ENCODE data around the gene SOX13. TPM values are rescaled to one million over a fixed set of nuclear protein-coding genes. Genes with fewer than 3 reads are reported as not detected.

SOX13 gene
- total RNA-seq, 1 experiment from 2014 or later, result 4.4 TPM

DNA sequence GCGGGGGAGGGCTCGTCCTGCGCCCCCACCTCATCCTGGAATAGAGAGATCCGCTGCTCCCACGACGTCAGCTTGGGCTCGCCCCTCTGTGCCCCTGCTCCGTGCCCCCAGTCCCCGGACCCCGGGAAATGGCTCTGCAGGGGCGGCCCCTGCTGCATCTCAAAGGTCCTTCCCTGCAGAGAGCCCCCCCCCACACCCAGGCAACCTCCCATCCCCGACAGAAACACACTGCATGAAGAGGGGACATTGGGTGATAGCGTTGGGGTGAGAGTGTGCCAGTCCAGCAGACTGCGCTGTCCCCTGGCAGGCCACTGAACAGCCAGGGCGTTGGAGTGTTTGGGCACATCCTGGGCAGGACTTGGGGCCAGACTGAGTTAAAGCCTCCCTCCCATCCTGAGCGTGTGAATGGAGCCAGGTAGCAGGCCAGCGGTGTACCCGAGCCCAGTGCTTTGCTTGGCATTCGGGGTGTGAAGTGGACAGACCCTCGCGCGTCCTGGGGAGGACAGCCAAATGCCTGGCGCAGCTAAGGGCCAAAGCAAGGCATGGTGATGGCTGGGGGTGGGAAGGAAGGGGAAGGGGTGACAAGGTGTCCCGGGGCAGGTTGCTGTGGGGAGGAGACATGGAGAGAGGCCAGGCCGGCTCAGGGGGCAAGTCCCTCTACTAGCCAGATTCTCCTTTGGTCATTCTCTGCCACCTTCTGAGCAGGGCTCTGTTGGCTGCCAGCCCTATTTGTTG is 79.6 kb downstream of the SOX13 start:
- DNase-seq (ENCODE audit: low read depth), result peak; percentile 9

DNA sequence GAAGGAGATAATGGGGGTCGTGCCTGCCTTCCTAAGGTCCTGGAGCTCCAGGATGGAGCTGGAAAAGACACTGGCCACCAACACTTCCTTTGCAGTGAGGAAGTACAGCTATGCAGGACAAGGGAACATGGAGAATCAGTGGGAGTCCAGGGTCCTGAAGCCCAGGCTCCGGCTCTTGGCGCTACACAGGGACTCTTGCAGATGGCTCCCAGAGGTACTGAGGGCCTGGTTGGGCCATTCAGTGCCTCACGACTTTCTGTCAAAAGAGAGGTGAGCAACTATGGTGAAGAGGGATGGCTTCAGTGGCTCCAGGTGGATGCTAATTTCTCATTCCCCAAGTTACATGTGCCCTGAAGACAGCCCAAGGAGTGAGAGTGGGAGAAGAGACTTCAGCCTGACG is 80.8 kb downstream of the SOX13 start:
- DNase-seq (ENCODE audit: low read depth), result no peak

DNA sequence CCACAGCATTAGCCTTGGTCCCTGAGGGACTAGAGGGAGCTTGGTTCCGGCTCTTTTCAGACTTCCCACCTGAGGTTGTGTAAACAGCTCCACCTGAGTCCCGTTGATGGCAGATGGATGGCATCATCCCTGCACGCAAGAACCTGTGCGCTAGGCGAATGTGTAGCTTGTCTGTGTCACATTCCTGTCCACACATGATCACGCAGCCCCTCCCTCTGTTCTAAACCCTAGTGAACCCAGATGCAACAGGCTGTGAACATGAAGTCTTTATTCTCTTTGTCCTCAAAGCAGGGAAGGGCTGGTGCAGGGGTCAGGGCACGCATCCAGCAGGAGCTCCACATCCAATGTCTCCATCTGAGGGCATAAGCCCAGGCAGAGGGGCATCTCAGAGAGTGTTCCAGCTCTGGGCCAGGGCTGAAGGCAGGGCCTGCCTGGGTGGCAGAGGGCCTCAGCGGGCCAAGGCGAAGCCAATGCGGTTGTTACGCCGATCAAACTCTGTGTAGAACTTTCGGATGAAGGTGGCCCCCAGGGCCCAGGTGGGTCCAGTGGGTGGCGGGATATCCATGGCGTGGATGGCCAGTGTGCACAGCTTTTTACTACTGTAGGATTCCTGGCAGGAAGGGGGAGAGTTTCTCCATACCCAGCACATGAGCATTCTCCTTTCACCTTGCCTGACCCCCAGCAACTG is 81.8 kb downstream of the SOX13 start:
- DNase-seq (ENCODE audit: low read depth), result no peak

DNA sequence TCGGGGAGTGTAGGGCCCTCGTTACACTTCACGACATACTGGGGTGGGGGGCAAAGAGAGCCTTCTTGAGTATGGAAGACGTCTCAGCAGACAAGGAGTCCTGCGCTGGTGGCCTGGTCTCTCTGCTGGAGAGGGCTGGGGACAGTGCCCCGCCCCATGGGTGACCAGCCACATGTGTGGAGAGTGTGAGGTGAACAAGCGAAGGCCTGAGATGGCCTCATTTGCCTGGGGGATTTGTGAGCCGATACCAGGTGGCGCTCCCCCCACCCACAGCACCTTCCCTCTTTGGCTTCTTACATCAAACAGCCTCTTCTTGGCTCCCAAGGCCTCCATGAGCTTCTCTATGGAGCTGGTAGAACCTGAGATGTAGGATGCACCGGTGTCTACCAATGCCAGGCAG is 83.0 kb downstream of the SOX13 start:
- no peak for DNase-seq (ENCODE audit: low read depth)

GRCh38 chr1:204157962-204158361 is 85.0 kb downstream of the SOX13 start:
- DNase-seq (ENCODE audit: low read depth), result no peak

DNA sequence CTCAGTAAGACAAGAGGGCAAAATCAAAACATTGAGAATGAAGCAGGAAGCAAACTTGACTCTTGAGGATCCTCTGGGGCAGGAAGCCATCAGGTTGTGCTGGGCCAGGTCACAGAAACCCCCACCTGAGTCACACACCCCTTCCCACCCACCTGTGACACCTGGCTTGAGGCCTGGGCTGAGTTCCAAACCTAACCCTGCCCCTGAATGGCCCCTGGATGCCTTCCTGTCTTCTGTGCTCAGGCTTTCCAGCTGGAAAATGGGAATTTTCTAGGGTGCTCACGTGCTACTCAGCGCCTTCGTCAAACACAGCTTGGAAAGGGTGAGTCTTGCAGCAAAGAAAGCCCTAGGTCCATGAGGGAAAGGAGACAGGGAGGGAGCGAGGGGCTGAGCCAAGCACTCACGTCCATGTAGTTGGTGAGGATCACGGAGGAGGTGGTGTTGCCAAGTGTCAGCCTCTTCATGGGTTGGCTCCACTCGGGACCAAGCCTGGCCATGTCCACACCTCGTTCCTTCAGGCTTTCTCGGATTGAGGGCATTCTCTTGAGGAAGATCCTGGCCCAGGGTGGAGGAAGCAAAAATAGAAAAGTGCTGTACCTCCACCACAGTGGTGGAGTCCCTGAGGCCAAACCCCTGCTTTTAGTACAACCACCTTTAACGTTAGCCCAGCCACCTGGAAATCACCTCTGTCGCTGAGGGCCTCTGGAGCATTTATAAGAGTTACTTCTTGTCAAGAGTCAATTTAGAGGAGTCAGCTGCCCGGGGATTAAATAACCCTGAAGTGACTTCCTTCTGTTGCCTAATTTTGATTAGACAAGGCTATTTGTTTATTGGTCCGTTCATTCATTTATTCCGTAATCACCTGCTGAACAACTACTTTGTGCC is 88.9 kb downstream of the SOX13 start:
- DNase-seq (ENCODE audit: low read depth), result no peak

GRCh38 chr1:204162494-204163074 is 89.7 kb downstream of the SOX13 start:
- peak; percentile 69 for DNase-seq (ENCODE audit: low read depth)

DNA sequence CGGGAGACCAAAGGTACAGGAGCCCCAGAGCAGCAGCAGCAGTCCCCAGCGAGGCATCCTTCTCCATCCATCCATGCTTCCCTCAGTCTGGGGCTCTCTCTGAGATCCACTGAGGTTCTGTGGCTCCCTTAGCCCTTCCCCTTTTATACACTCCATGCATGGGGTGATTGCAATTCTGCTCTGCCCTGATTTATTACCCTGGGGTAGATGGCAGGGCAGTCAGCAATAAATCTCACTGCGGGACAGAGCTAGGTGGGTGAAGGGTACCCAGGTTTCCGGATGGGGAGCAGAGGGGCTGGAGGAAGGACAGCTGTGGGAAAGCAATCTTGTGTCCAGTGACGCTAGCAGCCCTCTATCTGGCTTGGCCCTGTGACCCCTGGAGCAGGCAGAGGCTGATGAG is 93.3 kb downstream of the SOX13 start, which contains the start of gene REN:
TSS of gene REN (minus strand) at position 119 of the 400 bp plus-strand sequence. CDS start at position 75, 44 bp downstream.
- DNase-seq (ENCODE audit: low read depth), result no peak

GRCh38 chr1:204167730-204168129 is 94.8 kb downstream of the SOX13 start:
- DNase-seq (ENCODE audit: low read depth), result no peak

DNA sequence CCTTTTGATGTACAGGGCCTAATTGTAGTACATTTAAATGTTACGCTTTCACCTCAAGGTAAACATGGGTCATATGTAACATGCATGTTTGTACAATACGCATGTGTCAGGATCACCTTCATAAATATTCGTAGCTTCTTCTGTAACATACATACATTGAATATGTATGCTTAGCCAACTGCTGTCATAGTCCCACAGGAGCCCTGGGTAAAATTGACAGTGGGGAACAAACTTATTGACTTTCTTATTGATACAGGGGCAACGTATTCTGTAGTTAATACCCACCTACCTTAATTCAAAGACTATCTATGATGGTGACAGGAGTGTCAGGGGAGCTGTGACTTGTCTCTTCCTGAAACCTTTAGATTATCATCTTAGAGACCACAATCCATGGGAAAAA is 96.9 kb downstream of the SOX13 start:
- DNase-seq (ENCODE audit: low read depth), result no peak

DNA sequence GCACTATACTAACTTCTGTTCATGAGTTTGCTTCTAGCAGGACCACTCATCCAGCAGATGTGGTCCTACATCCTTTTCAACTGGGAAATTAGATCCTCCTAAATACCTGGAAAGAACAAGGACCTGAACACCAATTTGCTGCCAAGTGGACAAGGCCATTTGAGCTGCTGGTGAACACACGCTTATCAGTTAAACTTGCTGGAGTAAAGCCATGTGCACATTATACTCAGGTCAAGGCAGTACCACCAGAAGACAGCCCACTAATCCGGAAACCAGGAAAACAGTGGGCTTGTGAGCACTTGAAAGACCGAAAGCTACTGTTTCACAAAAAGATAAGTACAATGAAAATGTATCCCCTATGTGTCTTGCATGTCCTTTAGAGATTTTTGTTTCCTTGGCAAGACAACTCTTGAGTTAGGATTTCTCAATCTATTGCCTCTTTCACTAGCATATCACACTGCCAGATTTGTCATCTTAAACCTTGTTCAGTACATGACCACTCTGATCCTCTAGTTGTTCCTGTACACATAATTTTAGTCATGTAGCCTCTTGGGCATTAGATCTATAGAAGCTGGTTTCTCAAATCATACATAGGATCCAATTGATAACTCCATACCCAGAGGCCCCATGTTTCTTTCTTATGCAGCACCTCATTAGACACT is 97.7 kb downstream of the SOX13 start:
- no peak for DNase-seq (ENCODE audit: low read depth)

- DNase-seq (ENCODE audit: low read depth), result peak; percentile 70
Observed at GRCh38 chr1:204171751-204172178, 98.8 kb downstream of the SOX13 start.

DNA sequence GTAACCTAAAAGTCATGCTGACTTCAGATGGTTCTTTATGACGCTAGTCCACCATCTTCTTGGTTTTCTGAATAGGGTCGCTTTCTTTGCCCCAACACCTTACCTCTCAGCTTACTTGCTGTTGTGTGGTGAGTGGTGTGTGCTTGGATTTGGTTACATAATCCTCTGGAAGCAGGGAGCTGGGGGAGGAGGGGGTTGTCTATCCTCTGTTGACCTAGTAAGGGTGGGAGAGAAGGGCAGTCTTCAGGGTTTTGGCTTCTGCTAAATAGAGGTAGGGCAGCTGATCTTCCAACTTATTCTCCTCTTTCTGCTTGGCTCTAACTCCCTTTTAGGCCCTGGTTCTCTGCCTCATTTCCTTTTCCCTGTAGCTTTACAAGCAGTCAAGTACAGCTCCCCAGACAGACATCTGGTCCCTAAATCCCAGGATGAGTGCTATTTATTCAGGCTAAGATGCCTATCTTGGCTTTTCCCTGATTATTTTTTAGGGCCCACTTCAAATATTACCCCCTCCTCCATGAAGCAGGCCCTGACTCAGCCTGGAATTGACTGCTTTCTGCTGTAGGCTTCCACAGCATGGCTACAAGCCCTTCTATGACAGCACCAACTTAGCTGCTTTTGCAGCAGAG is 99.6 kb downstream of the SOX13 start:
- DNase-seq (ENCODE audit: low read depth), result no peak

GRCh38 chr1:204174958-204175357 is 102.0 kb downstream of the SOX13 start:
- no peak for DNase-seq (ENCODE audit: low read depth)

DNA sequence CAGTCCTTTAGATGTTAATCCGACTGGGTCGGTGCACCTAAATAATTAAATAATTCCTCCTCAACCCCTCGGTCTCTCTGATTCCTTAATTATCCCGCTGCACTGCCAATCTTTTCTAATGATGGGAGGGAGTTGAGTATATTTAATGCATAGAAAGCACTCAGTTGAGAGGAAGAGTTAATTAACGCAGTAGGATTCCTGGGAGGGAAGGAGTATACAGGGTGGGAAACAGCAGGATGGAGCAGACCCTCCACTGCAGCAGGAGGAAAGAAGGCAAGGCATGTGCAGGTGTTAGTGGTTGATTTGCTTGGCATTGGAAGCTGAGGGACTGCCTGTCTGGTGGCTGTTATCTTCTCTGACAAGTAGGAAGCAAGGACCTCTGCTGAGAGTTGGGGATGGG is 103.1 kb downstream of the SOX13 start:
- no peak for DNase-seq (ENCODE audit: low read depth)

DNA sequence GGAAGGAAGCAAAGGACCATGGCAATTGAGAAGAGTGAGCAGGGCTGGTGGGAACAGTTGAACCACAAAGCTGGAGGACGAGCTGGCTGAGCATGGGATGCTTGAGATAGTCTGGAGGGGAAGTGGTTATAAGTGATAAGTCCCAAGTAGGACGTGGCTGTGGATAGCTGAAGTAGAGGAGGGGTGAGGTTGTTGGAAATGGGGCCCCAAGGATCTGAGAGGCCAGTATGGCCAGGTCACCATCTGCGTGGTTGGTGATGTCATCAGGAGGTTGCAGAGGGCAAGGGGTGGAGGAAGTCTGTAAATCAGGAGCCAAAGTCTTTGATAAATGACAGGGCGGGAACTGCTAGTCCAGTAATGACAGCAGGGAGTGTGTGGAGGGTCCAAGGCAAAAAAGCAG is 104.2 kb downstream of the SOX13 start:
- no peak for DNase-seq (ENCODE audit: low read depth)

Other genes with a start within 250 kb of the SOX13 start
- gene SNRPE, start 211.5 kb upstream of the SOX13 start, total RNA-seq (2014; rRNA removed; shearing (Covaris generic)), result 184 and 185 TPM in 2 replicates
- gene ETNK2, start 78.9 kb downstream of the SOX13 start, total RNA-seq (2014; rRNA removed; shearing (Covaris generic)), result 10.4 and 12.4 TPM in 2 replicates
- 0.29 and 0.72 TPM in 2 replicates for gene REN, start 93.2 kb downstream of the SOX13 start, total RNA-seq (2014; rRNA removed; shearing (Covaris generic))
- 5.0 and 7.0 TPM in 2 replicates for gene KISS1, start 123.4 kb downstream of the SOX13 start, total RNA-seq (2014; rRNA removed; shearing (Covaris generic))
- not detected in 2 replicates for gene GOLT1A, start 140.9 kb downstream of the SOX13 start, total RNA-seq (2014; rRNA removed; shearing (Covaris generic))

Measured in RPMI7951 (cell line).